Right lobe of liver (tissue), 6 donors: ENCODE measurements around the gene TRIM22. TPM values are rescaled to one million over a fixed set of nuclear protein-coding genes. Genes with fewer than 3 reads are reported as not detected.

ENCODE experiments used
- ATAC-seq, 4 donors: fragments of 200-7000 bp; cut with Tn5 transposase; one replicate each; pipeline ENCODE4 v1.9.1; 2020; ENCODE audit warnings: mild to moderate bottlenecking in 4 of 4, moderate library complexity in 4 of 4
- DNase-seq, 3 donors: peaks; one replicate each; pipeline ENCODE4 v3.0.0-alpha.2; 2020
- H3K27ac ChIP-seq, 3 donors: fragments of 200-600 bp; one replicate each; pipeline ENCODE4 v1.8.0; 2022
- H3K27me3 ChIP-seq, 2 donors: fragments of 200-600 bp; one replicate each; pipeline ENCODE4 v1.8.0; 2022
- H3K36me3 ChIP-seq, 4 donors: fragments of 200-600 bp; sonication (generic) in 1 of 4; one replicate each; pipeline versions ENCODE4 v1.5.1 to v1.8.0; 2017 to 2022; ENCODE audit warnings: control low read depth in 1 of 4
- H3K4me1 ChIP-seq, 4 donors: fragments of 200-600 bp; sonication (generic) in 1 of 4; one replicate each; pipeline versions ENCODE4 v1.5.1 to v1.8.0; 2017 to 2022; ENCODE audit warnings: control low read depth in 1 of 4
- H3K4me3 ChIP-seq, 3 donors: fragments of 200-600 bp; one replicate each; pipeline ENCODE4 v1.8.0; 2022
- H3K9me3 ChIP-seq, 4 donors: fragments of 200-600 bp; sonication (generic) in 1 of 4; one replicate each; pipeline versions ENCODE4 v1.5.1 to v1.8.0; 2017 to 2022; ENCODE audit warnings: control low read depth in 1 of 4
- CTCF ChIP-seq, 4 donors: fragments of 200-600 bp in 3 of 4; fragments of 450-650 bp in 1 of 4; IDR thresholded peaks; one replicate each; pipeline versions ENCODE4 v1.5.1 to v1.8.0; 2016 to 2022; ENCODE audit warnings: antibody characterized with exemption in 4 of 4, mild to moderate bottlenecking in 2 of 4
- POLR2A ChIP-seq: fragments of 450-650 bp; IDR thresholded peaks from one replicate; pipeline ENCODE4 v1.6.1; 2017; ENCODE audit warnings: antibody characterized with exemption, mild to moderate bottlenecking
- WGBS: methylation state at CpG from one replicate; pipeline ENCODE4 v1.1.6; 2018; ENCODE audit warnings: low coverage, low lambda C conversion rate; ENCODE audit not compliant: insufficient coverage; ENCODE audit errors: missing lambda C conversion rate; 5-methylcytosine and 5-hydroxymethylcytosine counted together
- intact Hi-C, 2 donors: fragments of 100-400 bp; cut with DNase I; formaldehyde crosslinking; loops; one replicate each; pipeline versions ENCODE4 v1.11.2 to v1.14.1; 2022
- total RNA-seq, 6 experiments: library from RNA; depleted of rRNA in 2 of 6; stranded (reverse); fragments of >200 nt in 2 of 6; fragmentation: NEBNext Ultra II Directional in 3 of 6; extraction: Animal tissue kit (Norgen Biotek cat#: 25700) in 3 of 6; gene quantifications; one replicate each; pipeline versions ENCODE4 v1.1.0 to v1.2.4, GENCODE V29; 2016 to 2023
- donor health status: DM: no; HTN: yes; CAD: no.
- donor health status: DM: no; HTN: no; CAD: no.
- donor health status: DM: no; HTN: no; CAD: no.
- donor health status: DM: no; HTN: yes; CAD: no.
- donor health status: DM: no; HTN: yes; CAD: no.

The TRIM22 gene
- total RNA-seq, 6 experiments from 2014 or later, result 10.0 to 29.1 (median 13.8) TPM

- TF ChIP-seq CTCF (IDR thresholded peaks at IDR 0.05) (no peak), POLR2A (no peak)
- no peaks in the 10 kb centered on the region for H3K9me3 ChIP-seq
- no peaks in the 10 kb centered on the region for H3K27me3 ChIP-seq
- DNase-seq, result no peak
- H3K4me3 ChIP-seq, result no peak overlapping the region
- intact Hi-C loops, result no loop called here
- H3K4me1 ChIP-seq, result no peaks in the 10 kb centered on the region
- peaks cover 0 to 57% (median 13%) of the 10 kb centered on the region in 4 donors for H3K36me3 ChIP-seq
- 82% methylated on average over 5 of the region's 5 CpGs for whole genome bisulfite sequencing
- ATAC-seq, result no peak
- no peak overlapping the region for H3K27ac ChIP-seq
These were observed 23.7 kb upstream of the TRIM22 start for GRCh38 chr11:5665746-5666401.

- Histone ChIP-seq H3K9me3 (no peaks in the 10 kb centered on the region), H3K27ac (no peak overlapping the region), H3K4me1 (no peaks in the 10 kb centered on the region), H3K27me3 (no peaks in the 10 kb centered on the region), H3K36me3 (peaks cover 0 to 57% (median 13%) of the 10 kb centered on the region in 4 donors), H3K4me3 (no peak overlapping the region)
- 95% methylated on average over 6 of the region's 6 CpGs for WGBS
- TF ChIP-seq POLR2A, result no peak
- no peak for TF ChIP-seq CTCF (IDR thresholded peaks at IDR 0.05)
- no peak for DNase-seq
- ATAC-seq, result no peak
- intact Hi-C loops, result no loop called here
These were observed 23.2 kb upstream of the TRIM22 start for GRCh38 chr11:5666402-5666793.

- no peaks in the 10 kb centered on the region for H3K9me3 ChIP-seq
- no peak for TF ChIP-seq CTCF (IDR thresholded peaks at IDR 0.05)
- TF ChIP-seq POLR2A, result no peak
- intact Hi-C loops, result no loop called here
- no peak overlapping the region for H3K4me3 ChIP-seq
- H3K36me3 ChIP-seq, result peaks cover 0 to 30% (median 5%) of the 10 kb centered on the region in 4 donors
- no peaks in the 10 kb centered on the region for H3K4me1 ChIP-seq
- no peaks in the 10 kb centered on the region for H3K27me3 ChIP-seq
- ATAC-seq (no peak), DNase-seq (no peak)
- no peak overlapping the region for H3K27ac ChIP-seq
These were observed 17.8 kb upstream of the TRIM22 start for GRCh38 chr11:5671831-5672230.

- WGBS, result 95% methylated on average over 3 of the region's 4 CpGs
- Histone ChIP-seq H3K4me3 (no peak overlapping the region), H3K9me3 (no peaks in the 10 kb centered on the region), H3K27me3 (no peaks in the 10 kb centered on the region), H3K27ac (no peak overlapping the region), H3K36me3 (peaks cover 0 to 30% (median 10%) of the 10 kb centered on the region in 4 donors), H3K4me1 (no peaks in the 10 kb centered on the region)
- DNase-seq (no peak), ATAC-seq (peak in 1 of 4 donors; percentile 19)
- no peak for TF ChIP-seq CTCF (IDR thresholded peaks at IDR 0.05)
- TF ChIP-seq POLR2A, result no peak
- intact Hi-C loops, result no loop called here
These were observed 15.2 kb upstream of the TRIM22 start for GRCh38 chr11:5674391-5674790.
